Measurements from ENCODE around the gene BBX. TPM values are rescaled to one million over a fixed set of nuclear protein-coding genes. Genes with fewer than 3 reads are reported as not detected.

The BBX gene
- total and polyA plus RNA-seq, 7 experiments from 2014 or later: 44.3 to 120 (median 93.4) TPM

DNA sequence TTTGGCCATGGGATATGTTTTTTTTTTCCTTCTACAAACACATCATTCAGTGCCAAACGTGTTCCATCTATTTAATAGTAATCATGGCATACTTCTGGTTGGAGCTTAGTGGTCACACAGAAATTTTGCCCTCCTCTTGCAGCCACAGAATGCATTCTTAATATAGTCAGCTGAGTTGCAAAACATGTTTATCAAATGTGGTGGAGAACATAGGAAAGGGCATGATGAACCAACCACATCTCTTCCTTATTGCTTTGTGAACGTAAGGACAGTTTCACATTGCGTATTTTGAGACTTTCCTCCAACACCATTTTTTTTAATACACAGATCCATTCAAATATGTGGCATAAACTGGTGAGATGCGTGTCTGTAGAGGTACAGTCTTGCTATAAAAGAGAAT is 106.8 kb downstream of the BBX start:
- H3K27me3 ChIP-seq (ENCODE audit: control insufficient read depth in 2 of 2, insufficient read depth in 2 of 2, low read length in 2 of 2): no peaks in the 10 kb centered on the region
- H3K36me3 Mint-ChIP-seq: no peaks in the 10 kb centered on the region
- H3K9me3 ChIP-seq (ENCODE audit: control insufficient read depth in 2 of 3, low read length in 3 of 3): no peaks in the 10 kb centered on the region
- H3K4me3 ChIP-seq (ENCODE audit: low read length): no peak overlapping the region
- no peak overlapping the region for H3K27ac Mint-ChIP-seq
- H3K36me3 ChIP-seq (ENCODE audit: control insufficient read depth in 2 of 3, insufficient read depth in 3 of 3, low read length in 3 of 3): no peaks in the 10 kb centered on the region
- H3K27ac ChIP-seq (ENCODE audit: low read depth, low read length): no peak overlapping the region
- no peak for DNase-seq
- no peaks in the 10 kb centered on the region for H3K9me3 Mint-ChIP-seq
- POLR2A ChIA-PET: no interaction called here
- H3K4me3 Mint-ChIP-seq: no peak overlapping the region
- H3K4me1 ChIP-seq (ENCODE audit: control insufficient read depth in 2 of 2, insufficient read depth in 2 of 2, low read length in 2 of 2): peaks cover 0 to 9% of the 10 kb centered on the region in 2 donors
- H3K27me3 Mint-ChIP-seq: no peaks in the 10 kb centered on the region
- intact Hi-C loops (cut with micrococcal nuclease): no loop called here
- CTCF ChIA-PET: no interaction called here
- peak; percentile 26 for ATAC-seq
- H3K4me1 Mint-ChIP-seq: peaks cover 31 to 62% (median 47%) of the 10 kb centered on the region in 7 donors

DNA sequence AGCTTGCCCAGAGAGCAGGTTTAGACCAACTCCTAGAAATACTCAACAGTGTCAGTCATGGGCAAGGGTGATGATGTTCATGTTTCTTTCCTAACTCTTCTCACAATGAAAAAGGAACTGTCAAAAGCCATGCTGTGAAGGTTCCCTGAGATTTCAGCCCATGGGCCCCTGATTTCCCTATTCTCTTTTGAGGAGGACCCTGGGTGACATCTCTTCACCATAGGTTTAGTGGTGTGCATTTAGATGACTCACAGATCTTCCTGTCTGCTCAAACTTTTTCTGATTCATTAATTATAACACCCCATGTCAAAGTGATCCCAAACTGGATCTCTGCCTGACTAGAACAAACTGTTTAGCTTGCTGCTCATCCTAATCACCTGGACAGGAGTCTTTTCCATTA is 108.0 kb downstream of the BBX start:
- no peaks in the 10 kb centered on the region for H3K9me3 Mint-ChIP-seq
- no peaks in the 10 kb centered on the region for H3K9me3 ChIP-seq (ENCODE audit: control insufficient read depth in 2 of 3, low read length in 3 of 3)
- POLR2A ChIA-PET: no interaction called here
- H3K4me3 Mint-ChIP-seq: peak overlapping the region in 2 of 10 donors; percentile 2 to 26
- no peak overlapping the region for H3K27ac ChIP-seq (ENCODE audit: low read depth, low read length)
- H3K27ac Mint-ChIP-seq: peak overlapping the region in 1 of 9 donors; percentile 63
- no peaks in the 10 kb centered on the region for H3K36me3 ChIP-seq (ENCODE audit: control insufficient read depth in 2 of 3, insufficient read depth in 3 of 3, low read length in 3 of 3)
- ATAC-seq (peak; percentile 65), DNase-seq (no peak)
- no peaks in the 10 kb centered on the region for H3K27me3 Mint-ChIP-seq
- peaks cover 31 to 57% (median 47%) of the 10 kb centered on the region in 7 donors for H3K4me1 Mint-ChIP-seq
- intact Hi-C loops (cut with micrococcal nuclease): loop anchor here in 1 of 2 donors (2.0 kb wide), 1 partner anchor 14 kb away; no protein-coding TSS in a partner anchor
- no peak overlapping the region for H3K4me3 ChIP-seq (ENCODE audit: low read length)
- H3K27me3 ChIP-seq (ENCODE audit: control insufficient read depth in 2 of 2, insufficient read depth in 2 of 2, low read length in 2 of 2): no peaks in the 10 kb centered on the region
- peaks cover 0 to under 1% (median 0%) of the 10 kb centered on the region in 5 donors for H3K36me3 Mint-ChIP-seq
- peaks cover 0 to 9% of the 10 kb centered on the region in 2 donors for H3K4me1 ChIP-seq (ENCODE audit: control insufficient read depth in 2 of 2, insufficient read depth in 2 of 2, low read length in 2 of 2)
- CTCF ChIA-PET: no interaction called here

DNA sequence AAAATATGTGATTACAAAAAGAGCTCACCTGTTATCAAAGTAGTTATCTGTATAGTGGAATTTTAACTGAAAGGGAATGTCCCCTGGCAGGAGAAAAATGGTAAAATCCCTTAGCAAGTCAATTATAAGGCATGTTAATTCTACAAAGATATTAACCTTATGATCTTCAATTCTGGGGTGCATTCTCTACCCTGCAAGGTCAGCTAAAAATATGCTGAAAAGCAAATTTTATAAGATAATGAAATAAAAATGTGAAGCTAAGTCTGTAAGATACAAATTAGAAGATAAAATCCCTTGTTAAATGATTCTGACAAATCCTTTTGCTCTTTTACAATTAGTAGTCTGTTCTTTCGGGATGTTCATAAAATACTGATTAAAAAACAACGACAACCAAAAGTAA is 109.8 kb downstream of the BBX start:
- H3K27ac Mint-ChIP-seq: no peak overlapping the region
- Histone ChIP-seq H3K4me1 (ENCODE audit: control insufficient read depth in 2 of 2, insufficient read depth in 2 of 2, low read length in 2 of 2) (peaks cover 0 to 9% of the 10 kb centered on the region in 2 donors), H3K27me3 (ENCODE audit: control insufficient read depth in 2 of 2, insufficient read depth in 2 of 2, low read length in 2 of 2) (no peaks in the 10 kb centered on the region), H3K4me3 (ENCODE audit: low read length) (no peak overlapping the region), H3K27ac (ENCODE audit: low read depth, low read length) (no peak overlapping the region), H3K36me3 (ENCODE audit: control insufficient read depth in 2 of 3, insufficient read depth in 3 of 3, low read length in 3 of 3) (no peaks in the 10 kb centered on the region), H3K9me3 (ENCODE audit: control insufficient read depth in 2 of 3, low read length in 3 of 3) (no peaks in the 10 kb centered on the region)
- no peaks in the 10 kb centered on the region for H3K27me3 Mint-ChIP-seq
- no peaks in the 10 kb centered on the region for H3K9me3 Mint-ChIP-seq
- peaks cover 0 to 4% (median 0%) of the 10 kb centered on the region in 5 donors for H3K36me3 Mint-ChIP-seq
- intact Hi-C loops (cut with micrococcal nuclease): no loop called here
- no peak for DNase-seq
- peaks cover 24 to 50% (median 40%) of the 10 kb centered on the region in 7 donors for H3K4me1 Mint-ChIP-seq
- H3K4me3 Mint-ChIP-seq: no peak overlapping the region
- no peak for ATAC-seq
- ChIA-PET CTCF (interaction anchor here (0.9 kb wide), 1 partner anchor 396 kb away, joined by 3 read pairs; no protein-coding TSS in a partner anchor), POLR2A (no interaction called here)

DNA sequence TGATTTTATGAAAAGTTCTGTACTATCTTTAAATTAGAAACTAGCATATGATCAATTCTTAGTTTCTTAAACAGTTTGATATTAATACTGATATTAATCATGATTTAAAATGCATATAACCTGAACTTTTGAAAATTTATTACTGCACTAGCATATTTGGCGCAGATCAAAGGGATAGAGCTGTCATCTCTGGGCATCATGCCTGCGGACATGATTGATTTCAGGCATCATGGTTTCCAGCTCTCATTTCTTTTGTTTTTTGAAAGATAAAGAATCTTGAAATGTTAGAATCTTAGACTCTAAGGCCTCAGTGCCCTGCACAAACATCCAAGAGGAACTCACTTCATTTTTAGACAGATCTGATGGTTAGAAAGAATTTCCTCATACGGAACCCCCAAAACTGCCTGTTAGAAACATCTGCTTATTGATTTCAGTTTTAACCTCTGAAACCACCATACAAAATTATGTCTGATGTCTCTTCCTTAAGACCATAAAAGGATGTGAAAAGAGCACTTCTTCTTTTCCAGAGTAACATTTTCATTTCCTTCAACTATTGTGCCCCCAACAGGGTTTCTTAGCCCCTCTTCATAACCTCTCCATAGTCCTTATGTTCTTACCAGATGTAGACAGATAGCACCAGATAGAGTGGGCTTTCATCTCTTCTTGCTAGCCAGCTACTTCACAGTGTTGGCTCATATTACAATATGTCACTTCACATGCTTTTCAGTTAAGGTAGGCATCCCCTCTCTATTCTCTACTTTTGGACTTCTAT is 110.8 kb downstream of the BBX start:
- Mint-ChIP-seq H3K9me3 (no peaks in the 10 kb centered on the region), H3K4me3 (no peak overlapping the region), H3K27me3 (no peaks in the 10 kb centered on the region), H3K4me1 (peaks cover 25 to 49% (median 40%) of the 10 kb centered on the region in 7 donors), H3K27ac (peak overlapping the region in 1 of 9 donors; percentile 32), H3K36me3 (peaks cover 0 to 4% (median 0%) of the 10 kb centered on the region in 5 donors)
- Histone ChIP-seq H3K27me3 (ENCODE audit: control insufficient read depth in 2 of 2, insufficient read depth in 2 of 2, low read length in 2 of 2) (no peaks in the 10 kb centered on the region), H3K9me3 (ENCODE audit: control insufficient read depth in 2 of 3, low read length in 3 of 3) (no peaks in the 10 kb centered on the region), H3K27ac (ENCODE audit: low read depth, low read length) (no peak overlapping the region), H3K4me3 (ENCODE audit: low read length) (no peak overlapping the region), H3K4me1 (ENCODE audit: control insufficient read depth in 2 of 2, insufficient read depth in 2 of 2, low read length in 2 of 2) (peaks cover 0 to 9% of the 10 kb centered on the region in 2 donors), H3K36me3 (ENCODE audit: control insufficient read depth in 2 of 3, insufficient read depth in 3 of 3, low read length in 3 of 3) (no peaks in the 10 kb centered on the region)
- POLR2A ChIA-PET: no interaction called here
- intact Hi-C loops (cut with micrococcal nuclease): no loop called here
- ATAC-seq (peak; percentile 27), DNase-seq (no peak)
- CTCF ChIA-PET: no interaction called here

DNA sequence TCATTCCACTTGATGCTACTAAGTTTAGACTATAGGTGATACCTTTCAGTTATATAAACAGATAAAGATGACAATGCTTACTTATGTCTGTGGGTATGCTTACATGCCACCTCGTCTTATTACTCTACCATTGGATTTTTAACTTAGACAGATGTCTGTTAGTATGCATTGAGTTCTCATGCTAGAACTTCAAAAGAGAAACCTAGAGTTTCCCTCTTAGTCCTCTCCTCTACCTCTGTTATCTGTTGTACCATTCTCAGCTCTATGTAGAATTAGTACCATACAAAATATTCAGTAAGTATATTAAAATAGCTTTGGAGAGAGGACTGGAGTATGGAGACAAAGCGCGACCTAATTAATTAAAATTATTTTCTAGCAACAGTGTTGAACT is 111.3 kb downstream of the BBX start:
- CTCF ChIA-PET: no interaction called here
- H3K9me3 Mint-ChIP-seq: no peaks in the 10 kb centered on the region
- peaks cover 0 to 8% (median 0%) of the 10 kb centered on the region in 5 donors for H3K36me3 Mint-ChIP-seq
- H3K27ac ChIP-seq (ENCODE audit: low read depth, low read length): no peak overlapping the region
- DNase-seq (no peak), ATAC-seq (no peak)
- H3K27me3 Mint-ChIP-seq: no peaks in the 10 kb centered on the region
- H3K4me3 ChIP-seq (ENCODE audit: low read length): no peak overlapping the region
- H3K4me1 Mint-ChIP-seq: peaks cover 27 to 44% (median 36%) of the 10 kb centered on the region in 7 donors
- H3K27me3 ChIP-seq (ENCODE audit: control insufficient read depth in 2 of 2, insufficient read depth in 2 of 2, low read length in 2 of 2): no peaks in the 10 kb centered on the region
- H3K9me3 ChIP-seq (ENCODE audit: control insufficient read depth in 2 of 3, low read length in 3 of 3): no peaks in the 10 kb centered on the region
- no peak overlapping the region for H3K4me3 Mint-ChIP-seq
- H3K36me3 ChIP-seq (ENCODE audit: control insufficient read depth in 2 of 3, insufficient read depth in 3 of 3, low read length in 3 of 3): no peaks in the 10 kb centered on the region
- POLR2A ChIA-PET: no interaction called here
- intact Hi-C loops (cut with micrococcal nuclease): no loop called here
- H3K27ac Mint-ChIP-seq: no peak overlapping the region
- peaks cover 0 to 7% of the 10 kb centered on the region in 2 donors for H3K4me1 ChIP-seq (ENCODE audit: control insufficient read depth in 2 of 2, insufficient read depth in 2 of 2, low read length in 2 of 2)

DNA sequence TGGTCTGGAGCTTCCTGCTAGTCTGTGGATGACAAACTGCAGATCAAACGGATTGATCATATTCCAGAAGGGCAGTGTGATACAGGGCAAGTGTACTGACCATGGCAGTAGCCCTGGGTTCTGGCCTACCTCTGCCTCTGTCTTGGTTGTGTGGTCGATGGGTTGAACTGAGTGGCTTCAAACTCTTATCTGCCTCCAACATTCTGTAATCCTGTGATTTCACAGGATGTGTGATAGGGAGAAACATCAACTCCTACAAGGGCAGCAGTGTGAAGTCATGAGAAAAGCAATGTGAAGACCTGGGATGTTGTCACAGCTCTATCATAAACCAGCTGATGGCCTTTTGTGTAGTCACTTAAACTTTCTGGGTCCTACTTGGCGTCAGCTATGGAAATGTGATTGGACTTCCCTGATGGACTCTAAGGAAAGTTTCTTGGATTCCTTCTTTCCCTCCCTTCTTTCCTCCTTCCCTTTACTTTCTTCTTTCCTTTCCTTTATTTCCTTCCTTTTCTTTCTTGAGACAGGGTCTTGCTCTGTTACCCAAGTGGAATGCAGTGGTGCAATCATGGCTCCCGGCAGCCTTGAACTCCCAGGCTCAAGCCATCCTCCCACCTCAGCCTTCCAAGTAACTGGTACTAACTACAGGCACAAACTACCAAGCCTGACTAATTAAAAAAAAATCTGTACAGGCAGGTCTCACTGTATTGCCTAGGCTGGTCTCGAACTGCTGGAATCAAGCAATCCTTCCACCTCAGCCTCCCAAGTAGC is 114.8 kb downstream of the BBX start:
- H3K36me3 Mint-ChIP-seq: peaks cover 0 to 17% (median 0%) of the 10 kb centered on the region in 5 donors
- CTCF ChIA-PET: interaction anchor here (1.9 kb wide), 1 partner anchor 24 kb away, joined by 4 read pairs; no protein-coding TSS in a partner anchor

More for the DNA sequence above, 114.8 kb downstream of the BBX start:
- Mint-ChIP-seq H3K4me3 (no peak overlapping the region), H3K27ac (no peak overlapping the region), H3K9me3 (no peaks in the 10 kb centered on the region), H3K4me1 (peaks cover 9 to 42% (median 29%) of the 10 kb centered on the region in 7 donors), H3K27me3 (no peaks in the 10 kb centered on the region)
- no peaks in the 10 kb centered on the region for H3K4me1 ChIP-seq (ENCODE audit: control insufficient read depth in 2 of 2, insufficient read depth in 2 of 2, low read length in 2 of 2)
- no peaks in the 10 kb centered on the region for H3K9me3 ChIP-seq (ENCODE audit: control insufficient read depth in 2 of 3, low read length in 3 of 3)
- no peak overlapping the region for H3K27ac ChIP-seq (ENCODE audit: low read depth, low read length)
- no peak for DNase-seq
- no peak for ATAC-seq
- H3K27me3 ChIP-seq (ENCODE audit: control insufficient read depth in 2 of 2, insufficient read depth in 2 of 2, low read length in 2 of 2): no peaks in the 10 kb centered on the region
- POLR2A ChIA-PET: no interaction called here
- H3K36me3 ChIP-seq (ENCODE audit: control insufficient read depth in 2 of 3, insufficient read depth in 3 of 3, low read length in 3 of 3): no peaks in the 10 kb centered on the region
- no peak overlapping the region for H3K4me3 ChIP-seq (ENCODE audit: low read length)
- intact Hi-C loops (cut with micrococcal nuclease): no loop called here

Data from naive thymus-derived CD4-positive, alpha-beta T cell (primary cell).